SK-N-SH (cell line): ENCODE data around the gene BBS10. TPM values are rescaled to one million over a fixed set of nuclear protein-coding genes. Genes with fewer than 3 reads are reported as not detected.
A peak's percentile ranks its signal among the peaks of the same experiment; 100 is the strongest.

Source experiments
- CTCF ChIA-PET: fragments of 300-600, 350-600 bp; formaldehyde crosslinking; extraction: SDS; loops from one replicate; lab custom pipeline; 2021; lab: Yijun Ruan, JAX
- POLR2A ChIA-PET: fragments of 350-600 bp; sonication (Branson Sonifier 250); formaldehyde crosslinking; extraction: SDS; loops from one replicate; lab custom pipeline; 2020; ENCODE audit warnings: antibody characterized with exemption, inconsistent platforms; lab: Yijun Ruan, JAX
- DNase-seq: peaks from one replicate; pipeline ENCODE4 v3.0.0; 2012
- H2AFZ ChIP-seq: fragments of 200-600 bp; sonication (generic); 2 replicates; pipeline ENCODE4 v1.8.1; 2016; ENCODE audit warnings: antibody characterized with exemption, mild to moderate bottlenecking, low read depth
- H3F3A ChIP-seq: fragments of 200-600 bp; sonication (generic); replicated peaks from 2 replicates; pipeline ENCODE3; 2016; ENCODE audit warnings: antibody characterized with exemption, mild to moderate bottlenecking; ENCODE audit not compliant: insufficient read depth
- H3K27ac ChIP-seq, 2 experiments: fragments of 200-500 bp in 1 of 2; fragments of 200-600 bp in 1 of 2; sonication (Bioruptor generic) in 1 of 2; sonication (generic), shearing (Covaris generic) in 1 of 2; 2 replicates each; pipeline versions ENCODE4 v1.5.1 to v1.6.1; 2014 to 2016; ENCODE audit warnings: low read depth in 2 of 2, inconsistent platforms in 1 of 2, low read length in 1 of 2, mild to moderate bottlenecking in 1 of 2, mixed read lengths in 1 of 2
- H3K27me3 ChIP-seq: fragments of 200-600 bp; sonication (generic), shearing (Covaris generic); 2 replicates; pipeline ENCODE4 v1.6.1; 2016; ENCODE audit warnings: mixed run types; ENCODE audit not compliant: insufficient read depth
- H3K36me3 ChIP-seq, 2 experiments: fragments of 200-500 bp in 1 of 2; fragments of 200-600 bp in 1 of 2; sonication (Bioruptor generic) in 1 of 2; sonication (generic) in 1 of 2; replicated peaks in 1 of 2; 2 replicates each; pipeline versions ENCODE3 to v1.5.1; 2014 to 2016; ENCODE audit warnings: low read length in 1 of 2, mild to moderate bottlenecking in 1 of 2; ENCODE audit not compliant: insufficient read depth in 2 of 2, control insufficient read depth in 1 of 2
- H3K4me1 ChIP-seq, 2 experiments: fragments of 200-500 bp in 1 of 2; fragments of 200-600 bp in 1 of 2; sonication (Bioruptor generic) in 1 of 2; sonication (generic), shearing (Covaris generic) in 1 of 2; 2 replicates each; pipeline versions ENCODE4 v1.5.1 to v1.6.1; 2014 to 2016; ENCODE audit warnings: low read depth in 1 of 2, low read length in 1 of 2, mixed run types in 1 of 2; ENCODE audit not compliant: insufficient read depth in 2 of 2, control insufficient read depth in 1 of 2
- H3K4me2 ChIP-seq: fragments of 200-600 bp; sonication (generic), shearing (Covaris generic); 2 replicates; pipeline ENCODE4 v1.6.1; 2017; ENCODE audit warnings: mixed run types
- H3K4me3 ChIP-seq, 2 experiments: fragments of 200-500 bp in 1 of 2; fragments of 200-600 bp in 1 of 2; sonication (Bioruptor generic) in 1 of 2; sonication (generic), shearing (Covaris generic) in 1 of 2; 2 replicates each; pipeline versions ENCODE4 v1.5.1 to v1.8.1; 2014 to 2016; ENCODE audit warnings: low read depth in 2 of 2, inconsistent platforms in 1 of 2, low read length in 1 of 2, mild to moderate bottlenecking in 1 of 2, mixed read lengths in 1 of 2, moderate library complexity in 1 of 2
- H3K79me2 ChIP-seq: fragments of 200-600 bp; sonication (generic); 2 replicates; pipeline ENCODE4 v1.8.1; 2017; ENCODE audit warnings: mild to moderate bottlenecking; ENCODE audit not compliant: insufficient read depth
- H3K9ac ChIP-seq: fragments of 200-600 bp; sonication (generic); 2 replicates; pipeline ENCODE4 v1.6.1; 2017; ENCODE audit warnings: mixed run types
- H3K9me2 ChIP-seq: fragments of 200-600 bp; sonication (generic); 2 replicates; pipeline ENCODE4 v1.6.1; 2017; ENCODE audit warnings: mixed run types
- H3K9me3 ChIP-seq: fragments of 200-600 bp; sonication (generic); 2 replicates; pipeline ENCODE4 v1.6.1; 2017; ENCODE audit warnings: mixed run types, mild to moderate bottlenecking, moderate library complexity
- H4K20me1 ChIP-seq: fragments of 200-600 bp; sonication (generic); 2 replicates; pipeline ENCODE4 v1.6.1; 2017; ENCODE audit warnings: mild to moderate bottlenecking, mixed run types; ENCODE audit not compliant: insufficient read depth
- CHD2 ChIP-seq: fragments of 150-350 bp; IDR thresholded peaks from 2 replicates; pipeline ENCODE4 v1.6.1; 2018; ENCODE audit warnings: low read length; ENCODE audit not compliant: partially characterized antibody
- FOSL2 ChIP-seq: IDR thresholded peaks from 2 replicates; pipeline ENCODE4 v1.4.0; 2012; ENCODE audit warnings: low read depth, mild to moderate bottlenecking, moderate library complexity, borderline replicate concordance
- FOXM1 ChIP-seq: IDR thresholded peaks from 2 replicates; pipeline ENCODE4 v1.4.0; 2012; ENCODE audit warnings: low read depth, mild to moderate bottlenecking
- IRF3 ChIP-seq: fragments of 150-350 bp; IDR thresholded peaks from 2 replicates; pipeline ENCODE4 v1.6.1; 2016; ENCODE audit warnings: mild to moderate bottlenecking, low read depth, low read length
- MAX ChIP-seq: IDR thresholded peaks from 2 replicates; pipeline ENCODE4 v1.4.0; 2012; ENCODE audit warnings: low read depth
- MXI1 ChIP-seq: IDR thresholded peaks from 2 replicates; pipeline ENCODE4 v1.6.1; 2012; ENCODE audit warnings: mild to moderate bottlenecking, low read depth, low read length, improper control_type of control experiment
- NFIC ChIP-seq: IDR thresholded peaks from 2 replicates; pipeline ENCODE4 v1.4.0; 2012; ENCODE audit warnings: borderline replicate concordance
- NRF1 ChIP-seq: IDR thresholded peaks from 2 replicates; pipeline ENCODE4 v1.6.1; 2012; ENCODE audit warnings: low read depth, mild to moderate bottlenecking, low read length
- POLR2AphosphoS5 ChIP-seq: IDR thresholded peaks from 2 replicates; pipeline ENCODE4 v1.6.1; 2012; ENCODE audit warnings: low read depth, low read length
- RCOR1 ChIP-seq: fragments of 150-350 bp; IDR thresholded peaks from 2 replicates; pipeline ENCODE4 v1.6.1; 2017; ENCODE audit warnings: antibody characterized with exemption, low read length
- RXRA ChIP-seq: IDR thresholded peaks from 2 replicates; pipeline ENCODE4 v1.4.0; 2012; ENCODE audit warnings: low read depth, mild to moderate bottlenecking, borderline replicate concordance
- TAF1 ChIP-seq: IDR thresholded peaks from 2 replicates; pipeline ENCODE4 v1.6.1; 2012; ENCODE audit warnings: low read depth, mild to moderate bottlenecking, low read length, moderate library complexity, borderline replicate concordance
- TCF12 ChIP-seq: IDR thresholded peaks from 2 replicates; pipeline ENCODE4 v1.4.0; 2012
- WGBS: methylation state at CpG from one replicate; pipeline ENCODE4 v1.1.6; 2017; ENCODE audit warnings: low lambda C conversion rate; 5-methylcytosine and 5-hydroxymethylcytosine counted together
- polyA plus RNA-seq, 3 experiments: library from polyadenylated mRNA; depleted of rRNA; stranded (reverse); fragments of >200 nt; gene quantifications; 2 replicates each; pipeline ENCODE4 v1.2.3, GENCODE V29; 2012
- TF ChIP-seq, protein P1 (sequence below): fragments of 150-350 bp; IDR thresholded peaks from 2 replicates; pipeline ENCODE4 v1.6.1; 2017; ENCODE audit warnings: antibody characterized with exemption, low read length, low read depth, borderline replicate concordance
- TF ChIP-seq, protein P2 (sequence below): IDR thresholded peaks from 2 replicates; pipeline ENCODE4 v1.4.0; 2012; ENCODE audit warnings: low read depth, borderline replicate concordance
- TF ChIP-seq, protein P3 (sequence below): IDR thresholded peaks from 2 replicates; pipeline ENCODE4; 2012

Gene BBS10
- polyA plus RNA-seq, 1 of the 3 experiments (the other 2 are of a cell fraction), result 5.6 TPM

DNA sequence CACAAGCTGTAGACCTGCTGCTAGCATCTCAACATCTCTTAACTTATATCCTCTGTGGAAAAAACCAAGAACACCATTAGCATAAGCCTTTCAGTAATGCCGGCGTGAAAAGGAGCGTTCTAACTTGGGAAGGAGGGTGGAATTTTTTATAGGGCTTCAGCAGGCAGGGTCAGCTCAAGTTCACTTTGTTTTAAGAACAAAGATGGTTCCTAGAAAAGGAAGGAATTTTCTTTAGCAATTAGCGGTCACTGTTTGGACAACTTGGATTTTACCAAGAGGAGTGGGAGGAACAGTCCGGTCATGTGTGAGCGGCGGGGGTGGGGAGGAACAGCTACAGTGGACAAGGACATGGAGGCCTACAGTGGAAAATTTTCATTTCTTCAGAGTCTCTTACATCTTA is 35.9 kb downstream of the BBS10 start:
- TF ChIP-seq NFIC (no peak), NRF1 (no peak), TCF12 (no peak), MAX (no peak), MXI1 (no peak), POLR2AphosphoS5 (no peak), FOXM1 (no peak), FOSL2 (no peak), IRF3 (no peak), TAF1 (no peak), RCOR1 (no peak), CHD2 (no peak), RXRA (no peak)
- TF ChIP-seq, protein P1, sequence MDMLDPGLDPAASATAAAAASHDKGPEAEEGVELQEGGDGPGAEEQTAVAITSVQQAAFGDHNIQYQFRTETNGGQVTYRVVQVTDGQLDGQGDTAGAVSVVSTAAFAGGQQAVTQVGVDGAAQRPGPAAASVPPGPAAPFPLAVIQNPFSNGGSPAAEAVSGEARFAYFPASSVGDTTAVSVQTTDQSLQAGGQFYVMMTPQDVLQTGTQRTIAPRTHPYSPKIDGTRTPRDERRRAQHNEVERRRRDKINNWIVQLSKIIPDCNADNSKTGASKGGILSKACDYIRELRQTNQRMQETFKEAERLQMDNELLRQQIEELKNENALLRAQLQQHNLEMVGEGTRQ, result no peak
- TF ChIP-seq, protein P2, sequence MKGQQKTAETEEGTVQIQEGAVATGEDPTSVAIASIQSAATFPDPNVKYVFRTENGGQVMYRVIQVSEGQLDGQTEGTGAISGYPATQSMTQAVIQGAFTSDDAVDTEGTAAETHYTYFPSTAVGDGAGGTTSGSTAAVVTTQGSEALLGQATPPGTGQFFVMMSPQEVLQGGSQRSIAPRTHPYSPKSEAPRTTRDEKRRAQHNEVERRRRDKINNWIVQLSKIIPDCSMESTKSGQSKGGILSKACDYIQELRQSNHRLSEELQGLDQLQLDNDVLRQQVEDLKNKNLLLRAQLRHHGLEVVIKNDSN, result no peak
- TF ChIP-seq, protein P3, sequence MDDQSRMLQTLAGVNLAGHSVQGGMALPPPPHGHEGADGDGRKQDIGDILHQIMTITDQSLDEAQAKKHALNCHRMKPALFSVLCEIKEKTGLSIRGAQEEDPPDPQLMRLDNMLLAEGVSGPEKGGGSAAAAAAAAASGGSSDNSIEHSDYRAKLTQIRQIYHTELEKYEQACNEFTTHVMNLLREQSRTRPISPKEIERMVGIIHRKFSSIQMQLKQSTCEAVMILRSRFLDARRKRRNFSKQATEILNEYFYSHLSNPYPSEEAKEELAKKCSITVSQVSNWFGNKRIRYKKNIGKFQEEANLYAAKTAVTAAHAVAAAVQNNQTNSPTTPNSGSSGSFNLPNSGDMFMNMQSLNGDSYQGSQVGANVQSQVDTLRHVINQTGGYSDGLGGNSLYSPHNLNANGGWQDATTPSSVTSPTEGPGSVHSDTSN, result no peak
- Histone ChIP-seq H3F3A (peaks cover 16% of the 10 kb centered on the region), H3K9ac (no peak overlapping the region), H3K4me3 (no peak overlapping the region), H2AFZ (no peak overlapping the region), H3K36me3 (peaks cover 0 to 6% of the 10 kb centered on the region in 2 experiments), H3K4me2 (no peak overlapping the region), H3K9me2 (no peaks in the 10 kb centered on the region), H3K27me3 (no peaks in the 10 kb centered on the region), H3K9me3 (no peaks in the 10 kb centered on the region), H3K27ac (0 out of 4 replicates have a peak overlapping the region, but pooled peaks of 1 of the 2 experiments have one; percentile 0), H3K79me2 (no peaks in the 10 kb centered on the region), H4K20me1 (no peaks in the 10 kb centered on the region), H3K4me1 (peaks cover 0 to 6% of the 10 kb centered on the region in 2 experiments; a peak in 1 of 4 replicates)
- no peak for DNase-seq
- ChIA-PET POLR2A (no interaction called here), CTCF (no interaction called here)
- WGBS, result 99% methylated on average over 7 of the region's 7 CpGs
